H9 (cell line): ENCODE data around the gene AP1S1. TPM values are rescaled to one million over a fixed set of nuclear protein-coding genes. Genes with fewer than 3 reads are reported as not detected.
"Not testable (repeated sequence)": the region's sequence is repeated elsewhere in the genome, so short reads cannot be mapped to it uniquely, and the experiment has no call there.

Experiments used
- DNase-seq: peaks from one replicate; pipeline ENCODE4 v3.0.0-alpha.2; 2017
- H2AFZ ChIP-seq: one replicate; pipeline ENCODE4 v1.6.1; 2013; ENCODE audit warnings: mild to moderate bottlenecking, low read length, control low read depth, moderate library complexity
- H2AK5ac ChIP-seq: 2 replicates; pipeline ENCODE4 v1.6.1; 2013; ENCODE audit warnings: low read length, control low read depth, mixed read lengths; ENCODE audit not compliant: insufficient read length
- H2BK120ac ChIP-seq: one replicate; pipeline ENCODE4 v1.6.1; 2013; ENCODE audit warnings: low read depth, mild to moderate bottlenecking, low read length, control low read depth, inconsistent platforms; ENCODE audit not compliant: poor library complexity, severe bottlenecking
- H2BK12ac ChIP-seq: 2 replicates; pipeline ENCODE4 v1.6.1; 2013; ENCODE audit warnings: low read length, control low read depth, mixed read lengths, low read depth; ENCODE audit not compliant: insufficient read length
- H2BK15ac ChIP-seq: 2 replicates; pipeline ENCODE4 v1.6.1; 2013; ENCODE audit warnings: low read depth, low read length, control low read depth
- H2BK20ac ChIP-seq: one replicate; pipeline ENCODE4 v1.6.1; 2013; ENCODE audit warnings: low read depth, mild to moderate bottlenecking, low read length, control low read depth, inconsistent platforms; ENCODE audit not compliant: poor library complexity, severe bottlenecking
- H2BK5ac ChIP-seq: 2 replicates; pipeline ENCODE4 v1.6.1; 2013; ENCODE audit warnings: low read length, control low read depth, mixed read lengths; ENCODE audit not compliant: insufficient read length
- H3K14ac ChIP-seq: 2 replicates; pipeline ENCODE4 v1.6.1; 2013; ENCODE audit warnings: low read length, control low read depth; ENCODE audit not compliant: insufficient read depth
- H3K18ac ChIP-seq: 2 replicates; pipeline ENCODE4 v1.6.1; 2013; ENCODE audit warnings: low read depth, mild to moderate bottlenecking, mixed read lengths, low read length, control low read depth; ENCODE audit not compliant: insufficient read length
- H3K23ac ChIP-seq: 2 replicates; pipeline ENCODE4 v1.6.1; 2013; ENCODE audit warnings: low read length, control low read depth, mixed read lengths, low read depth; ENCODE audit not compliant: insufficient read length
- H3K23me2 ChIP-seq: 2 replicates; pipeline ENCODE4 v1.6.1; 2013; ENCODE audit warnings: low read depth, mild to moderate bottlenecking, mixed read lengths, low read length, control low read depth; ENCODE audit not compliant: insufficient read length, poor library complexity, severe bottlenecking
- H3K27ac ChIP-seq: 2 replicates; pipeline ENCODE4 v1.5.1; 2013; ENCODE audit warnings: low read length, control low read depth, mixed read lengths, low read depth; ENCODE audit not compliant: insufficient read length
- H3K27me3 ChIP-seq: 2 replicates; pipeline ENCODE4 v1.6.1; 2013; ENCODE audit warnings: low read length, control low read depth, inconsistent platforms; ENCODE audit not compliant: insufficient read depth
- H3K4ac ChIP-seq: 2 replicates; pipeline ENCODE4 v1.6.1; 2013; ENCODE audit warnings: low read depth, mild to moderate bottlenecking, control low read depth, inconsistent platforms, low read length, moderate library complexity
- H3K4me1 ChIP-seq: 2 replicates; pipeline ENCODE4 v1.6.1; 2013; ENCODE audit warnings: low read length, control low read depth, inconsistent platforms; ENCODE audit not compliant: insufficient read depth
- H3K4me2 ChIP-seq: 2 replicates; pipeline ENCODE4 v1.6.1; 2013; ENCODE audit warnings: low read length, control low read depth, mixed read lengths; ENCODE audit not compliant: insufficient read length, insufficient read depth
- H3K56ac ChIP-seq: 2 replicates; pipeline ENCODE4 v1.6.1; 2013; ENCODE audit warnings: low read depth, mild to moderate bottlenecking, mixed read lengths, low read length, control low read depth; ENCODE audit not compliant: insufficient read length
- H3K79me1 ChIP-seq: 2 replicates; pipeline ENCODE4 v1.6.1; 2013; ENCODE audit warnings: low read depth, mild to moderate bottlenecking, moderate library complexity, low read length, control low read depth, inconsistent platforms; ENCODE audit not compliant: insufficient read depth, poor library complexity, severe bottlenecking
- H3K79me2 ChIP-seq: 2 replicates; pipeline ENCODE4 v1.6.1; 2013; ENCODE audit warnings: low read length, control low read depth, inconsistent platforms; ENCODE audit not compliant: insufficient read depth
- H3K9ac ChIP-seq: 2 replicates; pipeline ENCODE4 v1.6.1; 2013; ENCODE audit warnings: low read length, control low read depth, mixed read lengths; ENCODE audit not compliant: insufficient read length; ENCODE audit errors: extremely low read depth
- H3K9me3 ChIP-seq: one replicate; pipeline ENCODE4 v1.6.1; 2013; ENCODE audit warnings: low read depth, low read length, inconsistent platforms; ENCODE audit not compliant: control insufficient read depth
- H3T11ph ChIP-seq: one replicate; pipeline ENCODE4 v1.6.1; 2013; ENCODE audit warnings: mild to moderate bottlenecking, low read length, control low read depth, inconsistent platforms
- H4K20me1 ChIP-seq: one replicate; pipeline ENCODE4 v1.6.1; 2013; ENCODE audit not compliant: control insufficient read depth, insufficient read length, insufficient read depth
- H4K5ac ChIP-seq: 2 replicates; pipeline ENCODE4 v1.6.1; 2013; ENCODE audit warnings: low read depth, mild to moderate bottlenecking, mixed read lengths, low read length, control low read depth; ENCODE audit not compliant: insufficient read length
- H4K8ac ChIP-seq: replicated peaks from 2 replicates; pipeline ENCODE4 v1.6.1; 2013; ENCODE audit warnings: low read length, control low read depth, mixed read lengths, low read depth; ENCODE audit not compliant: insufficient read length
- H4K91ac ChIP-seq: 2 replicates; pipeline ENCODE4 v1.6.1; 2013; ENCODE audit warnings: low read depth, mild to moderate bottlenecking, moderate library complexity, mixed read lengths, low read length, control low read depth; ENCODE audit not compliant: insufficient read length
- H3K27ac Mint-ChIP-seq, 3 experiments: 2 replicates in 2 of 3; 3 replicates in 1 of 3; pipeline ENCODE4 v1.8.0; 2020 to 2021; ENCODE audit warnings: mixed read lengths in 3 of 3, mild to moderate bottlenecking in 1 of 3, moderate library complexity in 1 of 3
- H3K27me3 Mint-ChIP-seq: 2 replicates; pipeline ENCODE4 v1.8.0; 2021; ENCODE audit warnings: low read depth, mild to moderate bottlenecking, moderate library complexity, mixed read lengths
- H3K36me3 Mint-ChIP-seq, 3 experiments: 2 replicates in 2 of 3; 3 replicates in 1 of 3; pipeline ENCODE4 v1.8.0; 2020 to 2021; ENCODE audit warnings: low read depth in 3 of 3, mixed read lengths in 3 of 3; ENCODE audit not compliant: insufficient read depth in 1 of 3
- H3K4me1 Mint-ChIP-seq, 2 experiments: 2 replicates each; pipeline ENCODE4 v1.8.0; 2020; ENCODE audit warnings: mixed read lengths in 2 of 2
- H3K4me3 Mint-ChIP-seq, 2 experiments: 2 replicates in 1 of 2; 3 replicates in 1 of 2; pipeline ENCODE4 v1.8.0; 2020 to 2021; ENCODE audit warnings: mild to moderate bottlenecking in 2 of 2, mixed read lengths in 2 of 2, moderate library complexity in 1 of 2
- H3K9me3 Mint-ChIP-seq, 2 experiments: 2 replicates in 1 of 2; 3 replicates in 1 of 2; pipeline ENCODE4 v1.8.0; 2020; ENCODE audit warnings: mild to moderate bottlenecking in 2 of 2, mixed read lengths in 2 of 2, moderate library complexity in 1 of 2
- WGBS: extraction: QIAGEN DNeasy Blood & Tissue Kit; methylation state at CpG from one replicate; pipeline ENCODE4 v1.1.7; 2013; ENCODE audit warnings: missing lambda C conversion rate, low lambda C conversion rate, mixed read lengths; ENCODE audit not compliant: insufficient read length; ENCODE audit errors: extremely low coverage; 5-methylcytosine and 5-hydroxymethylcytosine counted together
- total RNA-seq: library from RNA; stranded (reverse); gene quantifications from 2 replicates; pipeline ENCODE4 v1.2.1, GENCODE V29; 2021
- TF ChIP-seq, protein P1 (sequence below): fragments of 200-600 bp; sonication (generic); conservative IDR thresholded peaks from 3 replicates; pipeline ENCODE4 v1.8.0; 2021; ENCODE audit warnings: antibody characterized with exemption, mild to moderate bottlenecking

Gene AP1S1
- total RNA-seq, 1 experiment from 2014 or later = 65.2 TPM

DNA sequence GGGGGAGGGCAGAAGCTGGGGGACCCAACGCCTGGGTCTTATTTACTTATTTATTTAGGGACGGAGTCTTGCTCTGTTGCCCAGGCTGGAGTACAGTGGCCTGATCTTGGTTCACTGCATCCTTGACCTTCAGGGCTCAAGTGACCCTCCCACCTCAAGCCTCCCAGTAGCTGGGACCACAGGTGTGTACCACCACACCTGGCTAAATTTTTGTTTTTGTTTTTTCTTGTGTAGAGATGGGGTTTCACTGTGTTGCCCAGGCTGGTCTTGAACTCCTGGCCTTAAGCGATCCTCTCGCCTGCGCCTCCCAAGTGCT is 48.3 kb downstream of the AP1S1 start:
- no peak overlapping the region for H3K56ac ChIP-seq
- no peaks in the 10 kb centered on the region for H3K9me3 Mint-ChIP-seq
- H3K14ac ChIP-seq = no peak overlapping the region
- H3K79me1 ChIP-seq = no peaks in the 10 kb centered on the region
- peak overlapping the region in 1 of 2 experiments; percentile 44; a peak in 2 of 5 replicates for H3K4me3 Mint-ChIP-seq
- no peak for DNase-seq
- H4K20me1 ChIP-seq = no peaks in the 10 kb centered on the region
- no peaks in the 10 kb centered on the region for H3K79me2 ChIP-seq
- H2BK120ac ChIP-seq = no peak overlapping the region
- peak overlapping the region; percentile 23 for H3K4me2 ChIP-seq
- no peak overlapping the region for H4K5ac ChIP-seq
- no peak overlapping the region for H3K27ac Mint-ChIP-seq
- no peak overlapping the region for H3T11ph ChIP-seq
- no peak overlapping the region for H3K27ac ChIP-seq
- H3K9ac ChIP-seq = no peak overlapping the region
- no peak overlapping the region for H2BK15ac ChIP-seq
- no peak overlapping the region for H2BK5ac ChIP-seq
- no peak overlapping the region for H2BK12ac ChIP-seq
- no peaks in the 10 kb centered on the region for H3K27me3 ChIP-seq
- no CpG with 5 or more reads among the region's 5 CpGs for WGBS
- H3K4me1 Mint-ChIP-seq = peaks cover 14 to 19% of the 10 kb centered on the region in 2 experiments
- no peak overlapping the region for H3K23ac ChIP-seq
- no peaks in the 10 kb centered on the region; the same call in 1 of the 2 replicates for H3K4me1 ChIP-seq
- H3K27me3 Mint-ChIP-seq = peaks cover 12% of the 10 kb centered on the region
- H3K18ac ChIP-seq = no peak overlapping the region
- H3K9me3 ChIP-seq = no peaks in the 10 kb centered on the region
- no peak overlapping the region for H4K8ac ChIP-seq
- no peak overlapping the region for H2AFZ ChIP-seq
- TF ChIP-seq, protein P1, sequence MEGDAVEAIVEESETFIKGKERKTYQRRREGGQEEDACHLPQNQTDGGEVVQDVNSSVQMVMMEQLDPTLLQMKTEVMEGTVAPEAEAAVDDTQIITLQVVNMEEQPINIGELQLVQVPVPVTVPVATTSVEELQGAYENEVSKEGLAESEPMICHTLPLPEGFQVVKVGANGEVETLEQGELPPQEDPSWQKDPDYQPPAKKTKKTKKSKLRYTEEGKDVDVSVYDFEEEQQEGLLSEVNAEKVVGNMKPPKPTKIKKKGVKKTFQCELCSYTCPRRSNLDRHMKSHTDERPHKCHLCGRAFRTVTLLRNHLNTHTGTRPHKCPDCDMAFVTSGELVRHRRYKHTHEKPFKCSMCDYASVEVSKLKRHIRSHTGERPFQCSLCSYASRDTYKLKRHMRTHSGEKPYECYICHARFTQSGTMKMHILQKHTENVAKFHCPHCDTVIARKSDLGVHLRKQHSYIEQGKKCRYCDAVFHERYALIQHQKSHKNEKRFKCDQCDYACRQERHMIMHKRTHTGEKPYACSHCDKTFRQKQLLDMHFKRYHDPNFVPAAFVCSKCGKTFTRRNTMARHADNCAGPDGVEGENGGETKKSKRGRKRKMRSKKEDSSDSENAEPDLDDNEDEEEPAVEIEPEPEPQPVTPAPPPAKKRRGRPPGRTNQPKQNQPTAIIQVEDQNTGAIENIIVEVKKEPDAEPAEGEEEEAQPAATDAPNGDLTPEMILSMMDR = no peak
- peaks cover 3% of the 10 kb centered on the region for H3K23me2 ChIP-seq
- H3K36me3 Mint-ChIP-seq = peaks cover 0 to 15% (median 7%) of the 10 kb centered on the region in 3 experiments; a peak in 4 of 7 replicates
- no peak overlapping the region for H2AK5ac ChIP-seq
- H4K91ac ChIP-seq = no peak overlapping the region
- H3K4ac ChIP-seq = no peak overlapping the region
- H2BK20ac ChIP-seq = no peak overlapping the region

DNA sequence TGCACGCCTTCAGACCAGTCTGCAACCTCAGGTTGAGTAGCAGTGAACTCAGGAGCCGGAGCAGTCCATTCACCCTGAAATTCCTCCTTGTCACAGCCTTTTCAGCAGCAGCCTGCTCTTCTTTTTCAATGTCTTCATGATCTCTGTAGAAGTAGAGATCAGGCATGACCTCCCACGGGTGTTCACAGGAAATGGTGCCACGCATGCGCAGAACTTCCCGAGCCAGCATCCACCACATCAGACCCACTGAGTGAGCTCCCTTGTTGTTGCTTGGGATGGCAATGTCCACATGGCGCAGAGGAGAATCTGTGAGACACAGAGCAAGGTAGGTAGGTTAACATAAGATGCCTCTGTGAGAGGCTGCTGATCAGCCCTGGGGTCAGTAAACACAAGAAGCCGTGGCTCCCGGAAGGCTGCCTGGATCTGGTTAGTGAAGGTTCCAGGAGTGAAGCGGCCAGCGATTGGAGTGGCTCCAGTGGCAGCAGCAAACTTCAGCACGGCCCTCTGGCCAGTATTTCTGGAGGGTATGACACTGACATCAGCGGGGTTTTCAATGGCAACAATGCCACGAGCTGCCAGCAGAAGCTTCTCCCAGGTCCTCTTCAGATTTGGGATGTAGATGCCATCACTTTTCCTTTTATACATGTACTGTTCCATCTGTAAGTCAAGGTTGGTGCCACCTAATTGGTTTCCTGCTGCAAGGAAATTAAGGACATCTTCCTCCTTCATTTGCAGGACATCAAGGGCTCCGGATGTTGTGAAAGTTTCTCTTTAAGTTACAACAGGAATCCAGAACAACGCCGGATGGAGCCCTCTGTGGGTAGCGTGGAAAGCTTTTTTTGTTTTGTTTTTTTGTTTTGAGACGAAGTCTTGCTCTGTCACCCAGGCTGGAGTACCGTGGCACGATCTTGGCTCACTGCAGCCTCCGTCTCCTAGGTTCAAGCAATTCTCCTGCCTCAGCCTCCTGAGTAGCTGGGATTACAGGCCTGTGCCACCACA is 49.8 kb downstream of the AP1S1 start:
- peaks cover 14 to 16% of the 10 kb centered on the region in 2 experiments for H3K4me1 Mint-ChIP-seq
- WGBS = no CpG with 5 or more reads among the region's 22 CpGs
- not testable (repeated sequence) for H3K79me2 ChIP-seq

More for the DNA sequence above, 49.8 kb downstream of the AP1S1 start:
- not testable (repeated sequence) for H2BK20ac ChIP-seq, H4K8ac ChIP-seq, H2BK5ac ChIP-seq, H2BK12ac ChIP-seq, H3K27me3 ChIP-seq, H3K56ac ChIP-seq, H4K5ac ChIP-seq, H3K27ac Mint-ChIP-seq, H3K4ac ChIP-seq, H2AK5ac ChIP-seq, H3K9me3 ChIP-seq, H2BK15ac ChIP-seq, H2AFZ ChIP-seq, H3K4me3 Mint-ChIP-seq, H3K14ac ChIP-seq, H3K9ac ChIP-seq, H3K79me1 ChIP-seq, H3K23me2 ChIP-seq, H4K20me1 ChIP-seq, H3K27ac ChIP-seq, H3K9me3 Mint-ChIP-seq, DNase-seq, H3K18ac ChIP-seq, H4K91ac ChIP-seq, H3K4me2 ChIP-seq, H3K4me1 ChIP-seq, H3T11ph ChIP-seq, H3K23ac ChIP-seq, H2BK120ac ChIP-seq
- H3K27me3 Mint-ChIP-seq = peaks cover 12% of the 10 kb centered on the region
- H3K36me3 Mint-ChIP-seq = peaks cover 3 to 24% (median 12%) of the 10 kb centered on the region in 3 experiments; a peak in 5 of 7 replicates
